Endothelial cell of umbilical vein (primary cell): ENCODE results near the gene FIGLA.

Experiments used
- CTCF ChIP-seq, 2 donors: IDR thresholded peaks; 1 replicate in 1 of 2; 2 replicates in 1 of 2; pipeline ENCODE4 v1.5.1; 2011; ENCODE audit warnings: low read length in 2 of 2, mild to moderate bottlenecking in 2 of 2, moderate library complexity in 2 of 2, control low read depth in 1 of 2, inconsistent platforms in 1 of 2, low read depth in 1 of 2; ENCODE audit not compliant: insufficient read depth in 1 of 2; ENCODE audit errors: extremely low read depth in 1 of 2
- EZH2 ChIP-seq: IDR thresholded peaks from 2 replicates; pipeline ENCODE4 v1.6.1; 2012; ENCODE audit warnings: borderline replicate concordance, low read depth, mild to moderate bottlenecking, moderate library complexity, low read length, inconsistent platforms; ENCODE audit not compliant: severe bottlenecking
- FOS ChIP-seq: IDR thresholded peaks from 2 replicates; pipeline ENCODE4 v1.6.1; 2011; ENCODE audit warnings: mild to moderate bottlenecking, low read length, moderate library complexity, borderline replicate concordance; ENCODE audit not compliant: insufficient read depth
- JUN ChIP-seq: IDR thresholded peaks from 2 replicates; pipeline ENCODE4 v1.6.1; 2011; ENCODE audit warnings: borderline replicate concordance, low read depth; ENCODE audit not compliant: insufficient read length, insufficient read depth
- POLR2A ChIP-seq: IDR thresholded peaks from 2 replicates; pipeline ENCODE4 v1.6.1; 2012; ENCODE audit warnings: low read depth, mild to moderate bottlenecking, control low read depth, low read length
- POLR2AphosphoS5 ChIP-seq: IDR thresholded peaks from 2 replicates; pipeline ENCODE4 v1.6.1; 2012; ENCODE audit warnings: low read depth, mild to moderate bottlenecking, control low read depth, low read length, moderate library complexity; ENCODE audit not compliant: insufficient read depth

GRCh38 chr2:70750320-70750719 is 40.1 kb downstream of the FIGLA start:
- TF ChIP-seq POLR2A (no peak), JUN (no peak), CTCF (IDR thresholded peaks at IDR 0.05; ENCODE audit: extremely low read depth in 1 of 2, insufficient read depth in 1 of 2, low read depth in 1 of 2, low read length in 2 of 2) (no peak), EZH2 (no peak), POLR2AphosphoS5 (no peak), FOS (no peak)
